Neural cell (in vitro differentiated cells): ENCODE measurements around the gene ANHX.

Experiments used
- POLR2AphosphoS5 ChIP-seq: IDR thresholded peaks from 2 replicates; pipeline ENCODE4 v1.6.1; 2012
- TF ChIP-seq, protein P1 (sequence below): fragments of 450-650 bp; IDR thresholded peaks from 2 replicates; pipeline ENCODE4 v1.5.1; 2014; ENCODE audit warnings: antibody characterized with exemption, mild to moderate bottlenecking, moderate library complexity; ENCODE audit not compliant: poor library complexity, severe bottlenecking

- no peak for TF ChIP-seq POLR2AphosphoS5
- TF ChIP-seq, protein P1, sequence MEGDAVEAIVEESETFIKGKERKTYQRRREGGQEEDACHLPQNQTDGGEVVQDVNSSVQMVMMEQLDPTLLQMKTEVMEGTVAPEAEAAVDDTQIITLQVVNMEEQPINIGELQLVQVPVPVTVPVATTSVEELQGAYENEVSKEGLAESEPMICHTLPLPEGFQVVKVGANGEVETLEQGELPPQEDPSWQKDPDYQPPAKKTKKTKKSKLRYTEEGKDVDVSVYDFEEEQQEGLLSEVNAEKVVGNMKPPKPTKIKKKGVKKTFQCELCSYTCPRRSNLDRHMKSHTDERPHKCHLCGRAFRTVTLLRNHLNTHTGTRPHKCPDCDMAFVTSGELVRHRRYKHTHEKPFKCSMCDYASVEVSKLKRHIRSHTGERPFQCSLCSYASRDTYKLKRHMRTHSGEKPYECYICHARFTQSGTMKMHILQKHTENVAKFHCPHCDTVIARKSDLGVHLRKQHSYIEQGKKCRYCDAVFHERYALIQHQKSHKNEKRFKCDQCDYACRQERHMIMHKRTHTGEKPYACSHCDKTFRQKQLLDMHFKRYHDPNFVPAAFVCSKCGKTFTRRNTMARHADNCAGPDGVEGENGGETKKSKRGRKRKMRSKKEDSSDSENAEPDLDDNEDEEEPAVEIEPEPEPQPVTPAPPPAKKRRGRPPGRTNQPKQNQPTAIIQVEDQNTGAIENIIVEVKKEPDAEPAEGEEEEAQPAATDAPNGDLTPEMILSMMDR = no peak
Measured at GRCh38 chr12:133226690-133227089, 9.0 kb downstream of the ANHX start.
